ENCODE results near the gene ZNF334.

- no peak for TF ChIP-seq EZH2 (IDR thresholded peaks at IDR 0.05)
- TF ChIP-seq POLR2AphosphoS5 (IDR thresholded peaks at IDR 0.05; ENCODE audit: borderline replicate concordance, low read depth, low read length), result no peak
Measured at GRCh38 chr20:46484954-46485353, 28.4 kb downstream of the ZNF334 start.

Measured in SK-N-MC (cell line).